GM12864 (cell line): ENCODE data around the gene AKAP1.

Experiments
- DNase-seq: peaks from one replicate; pipeline ENCODE4 v3.0.0-alpha.2; 2011; ENCODE audit warnings: low read depth
- H3K4me3 ChIP-seq: 2 replicates; pipeline ENCODE4 v1.5.1; 2011; ENCODE audit warnings: mild to moderate bottlenecking, low read depth, low read length, control low read depth
- TF ChIP-seq, protein P1 (sequence below): IDR thresholded peaks from 2 replicates; pipeline ENCODE4 v1.5.1; 2011; ENCODE audit warnings: low read depth, mild to moderate bottlenecking, moderate library complexity, low read length, control low read depth, inconsistent platforms; ENCODE audit errors: missing control alignments

AKAP1 gene

DNA sequence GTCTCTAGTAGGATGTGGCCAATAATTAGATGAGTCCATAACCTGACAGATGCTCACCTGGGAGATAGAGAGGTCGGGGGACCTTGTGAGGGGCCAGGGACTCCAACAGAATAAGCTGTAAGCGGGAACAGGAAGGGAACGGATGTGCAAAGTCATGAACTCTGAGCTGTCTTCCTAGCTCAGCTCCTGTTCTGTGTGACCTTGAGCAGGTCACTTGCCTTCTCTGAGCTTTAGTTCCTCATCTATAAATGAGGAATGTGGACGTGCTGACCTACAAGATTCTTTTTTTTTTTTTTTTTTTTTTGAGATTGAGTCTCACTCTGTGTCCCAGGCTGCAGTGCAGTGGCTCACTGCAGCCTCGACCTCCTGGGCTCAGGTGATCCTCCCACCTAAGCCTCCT, 58.9 kb downstream of the AKAP1 start:
- H3K4me3 ChIP-seq = no peak overlapping the region
- TF ChIP-seq, protein P1, sequence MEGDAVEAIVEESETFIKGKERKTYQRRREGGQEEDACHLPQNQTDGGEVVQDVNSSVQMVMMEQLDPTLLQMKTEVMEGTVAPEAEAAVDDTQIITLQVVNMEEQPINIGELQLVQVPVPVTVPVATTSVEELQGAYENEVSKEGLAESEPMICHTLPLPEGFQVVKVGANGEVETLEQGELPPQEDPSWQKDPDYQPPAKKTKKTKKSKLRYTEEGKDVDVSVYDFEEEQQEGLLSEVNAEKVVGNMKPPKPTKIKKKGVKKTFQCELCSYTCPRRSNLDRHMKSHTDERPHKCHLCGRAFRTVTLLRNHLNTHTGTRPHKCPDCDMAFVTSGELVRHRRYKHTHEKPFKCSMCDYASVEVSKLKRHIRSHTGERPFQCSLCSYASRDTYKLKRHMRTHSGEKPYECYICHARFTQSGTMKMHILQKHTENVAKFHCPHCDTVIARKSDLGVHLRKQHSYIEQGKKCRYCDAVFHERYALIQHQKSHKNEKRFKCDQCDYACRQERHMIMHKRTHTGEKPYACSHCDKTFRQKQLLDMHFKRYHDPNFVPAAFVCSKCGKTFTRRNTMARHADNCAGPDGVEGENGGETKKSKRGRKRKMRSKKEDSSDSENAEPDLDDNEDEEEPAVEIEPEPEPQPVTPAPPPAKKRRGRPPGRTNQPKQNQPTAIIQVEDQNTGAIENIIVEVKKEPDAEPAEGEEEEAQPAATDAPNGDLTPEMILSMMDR = no peak
- DNase-seq = no peak

- TF ChIP-seq, protein P1 = no peak
- DNase-seq = no peak
- H3K4me3 ChIP-seq = no peak overlapping the region
These were observed 59.5 kb downstream of the AKAP1 start for GRCh38 chr17:57144567-57144966.

DNA sequence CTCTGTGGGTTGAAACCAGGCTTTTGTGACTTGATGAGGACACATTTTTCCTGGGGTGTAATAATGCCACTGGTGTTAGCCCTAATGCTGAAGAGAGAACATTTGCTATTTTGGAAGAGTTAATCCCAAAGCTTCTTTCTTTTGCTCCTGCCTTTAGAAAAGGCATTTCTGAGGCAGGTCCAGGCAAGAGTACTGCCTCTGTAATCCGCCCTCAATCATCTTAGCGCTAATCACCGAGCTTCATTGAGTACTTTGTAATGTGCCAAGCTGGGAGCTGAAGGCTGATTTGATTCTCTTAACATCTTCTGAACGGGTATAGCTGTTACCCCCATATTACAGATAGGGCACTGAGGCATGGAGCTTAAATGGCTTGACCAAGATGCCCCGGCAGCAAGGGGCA, 60.3 kb downstream of the AKAP1 start:
- no peak overlapping the region for H3K4me3 ChIP-seq
- no peak for DNase-seq
- TF ChIP-seq, protein P1 = no peak

- H3K4me3 ChIP-seq = no peak overlapping the region
- TF ChIP-seq, protein P1 = no peak
- DNase-seq = no peak
These were observed 61.2 kb downstream of the AKAP1 start for GRCh38 chr17:57146273-57146672.

DNA sequence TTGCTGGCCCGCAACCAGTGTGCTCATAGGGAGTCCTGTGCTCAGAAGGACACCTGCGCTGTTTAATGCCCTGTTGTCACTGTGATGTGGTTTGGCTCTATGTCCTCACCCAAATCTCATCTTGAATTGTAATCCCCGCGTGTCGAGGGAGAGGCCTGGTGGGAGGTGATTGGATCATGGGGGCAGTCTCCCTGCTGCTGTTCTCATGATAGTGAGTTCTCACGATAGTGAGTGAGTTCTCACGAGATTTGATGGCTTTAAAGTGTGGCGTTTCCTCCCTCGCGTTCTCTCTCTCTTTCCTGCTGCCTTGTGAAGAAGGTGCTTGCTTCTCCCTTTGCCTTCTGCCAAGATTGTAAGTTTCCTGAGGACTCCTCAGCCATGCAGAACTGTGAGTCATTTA, 66.8 kb downstream of the AKAP1 start:
- no peak for DNase-seq
- TF ChIP-seq, protein P1 = no peak
- H3K4me3 ChIP-seq = no peak overlapping the region

GRCh38 chr17:57152967-57153528, 68.0 kb downstream of the AKAP1 start:
- DNase-seq = no peak
- no peak overlapping the region for H3K4me3 ChIP-seq
- TF ChIP-seq, protein P1 = no peak

- no peak overlapping the region for H3K4me3 ChIP-seq
- DNase-seq = no peak
- TF ChIP-seq, protein P1 = no peak
These were observed 69.9 kb downstream of the AKAP1 start for GRCh38 chr17:57154921-57155320.
